K562 (cell line): ENCODE results near the gene GZMM. TPM values are rescaled to one million over a fixed set of nuclear protein-coding genes. Genes with fewer than 3 reads are reported as not detected.
A peak's percentile ranks its signal among the peaks of the same experiment; 100 is the strongest.

ENCODE experiments used
- ADNP ChIP-seq: fragments of 200-800 bp; sonication (Bioruptor generic); IDR thresholded peaks from 2 replicates; pipeline ENCODE4 v1.6.1; 2016; ENCODE audit warnings: missing genetic modification characterization, missing compliant biosample characterization
- BDP1 ChIP-seq: IDR thresholded peaks from 3 replicates; pipeline ENCODE4 v1.6.1; 2011; ENCODE audit not compliant: insufficient read length, insufficient read depth
- BRF1 ChIP-seq: IDR thresholded peaks from 3 replicates; pipeline ENCODE4 v1.6.1; 2011; ENCODE audit warnings: borderline replicate concordance, mild to moderate bottlenecking; ENCODE audit not compliant: insufficient read length; ENCODE audit errors: extremely low read depth
- C11orf30 ChIP-seq: fragments of 450-650 bp; IDR thresholded peaks from 2 replicates; pipeline ENCODE4 v1.6.1; 2016; ENCODE audit warnings: low read depth, mild to moderate bottlenecking
- CHD4 ChIP-seq: fragments of 200-600 bp; sonication (generic); IDR thresholded peaks from 3 replicates; pipeline ENCODE4 v1.6.1; 2012; ENCODE audit warnings: low read depth, mild to moderate bottlenecking, mixed read lengths, low read length, inconsistent platforms; ENCODE audit not compliant: insufficient read depth, insufficient replicate concordance, poor library complexity, severe bottlenecking
- FOSL1 ChIP-seq: fragments of 200-800 bp; sonication (Bioruptor generic); conservative IDR thresholded peaks from 2 replicates; pipeline ENCODE4 v1.6.1; 2016; ENCODE audit warnings: missing genetic modification characterization, missing compliant biosample characterization
- FOXJ2 ChIP-seq: fragments of 200-800 bp; sonication (Bioruptor generic); IDR thresholded peaks from 2 replicates; pipeline ENCODE4 v1.6.1; 2016; ENCODE audit warnings: missing genetic modification characterization, missing compliant biosample characterization
- GATA2 ChIP-seq: sonication (generic); formaldehyde crosslinking; IDR thresholded peaks from 2 replicates; pipeline ENCODE4 v1.4.0; 2020; ENCODE audit warnings: mild to moderate bottlenecking, missing genetic modification reagents
- GTF2A2 ChIP-seq: IDR thresholded peaks from 2 replicates; pipeline ENCODE4 v1.6.1; 2016; ENCODE audit warnings: mild to moderate bottlenecking, missing genetic modification characterization, missing compliant biosample characterization
- HDAC8 ChIP-seq: fragments of 450-650 bp; IDR thresholded peaks from 2 replicates; pipeline ENCODE4 v1.6.1; 2016; ENCODE audit warnings: mild to moderate bottlenecking, missing genetic modification characterization, moderate library complexity, missing compliant biosample characterization
- KHSRP ChIP-seq: fragments of 450-650 bp; IDR thresholded peaks from 2 replicates; pipeline ENCODE4 v1.6.1; 2017
- MECOM ChIP-seq: fragments of 250-450 bp; sonication (Bioruptor Pico); IDR thresholded peaks from 2 replicates; pipeline ENCODE4 v1.8.0; 2022; ENCODE audit warnings: inconsistent platforms
- MEIS2 ChIP-seq: fragments of 450-650 bp; IDR thresholded peaks from 2 replicates; pipeline ENCODE4 v1.6.1; 2014; ENCODE audit warnings: mild to moderate bottlenecking; ENCODE audit not compliant: partially characterized antibody
- NR2C2 ChIP-seq, 2 experiments: fragments of 200-800 bp in 1 of 2; sonication (Bioruptor generic) in 1 of 2; sonication (generic) in 1 of 2; formaldehyde crosslinking in 1 of 2; IDR thresholded peaks; 2 replicates each; pipeline versions ENCODE4 v1.6.1 to v1.8.0; 2016 to 2022; ENCODE audit warnings: mild to moderate bottlenecking in 1 of 2, missing compliant biosample characterization in 1 of 2, missing genetic modification characterization in 1 of 2, missing genetic modification reagents in 1 of 2
- PCBP2 ChIP-seq: fragments of 200-400 bp; formaldehyde crosslinking; IDR thresholded peaks from 2 replicates; pipeline ENCODE4 v1.6.1; 2018; ENCODE audit warnings: low read length, low read depth, mild to moderate bottlenecking, moderate library complexity; ENCODE audit not compliant: poor library complexity, severe bottlenecking
- POLR2H ChIP-seq: IDR thresholded peaks from 2 replicates; pipeline ENCODE4 v1.6.1; 2016; ENCODE audit warnings: missing genetic modification characterization, low read depth, mild to moderate bottlenecking, control low read depth, missing compliant biosample characterization, moderate library complexity
- RAD21 ChIP-seq, 2 experiments: fragments of 250-450 bp in 1 of 2; fragments of 450-650 bp in 1 of 2; sonication (Bioruptor Pico) in 1 of 2; formaldehyde crosslinking in 1 of 2; IDR thresholded peaks in 1 of 2; conservative IDR thresholded peaks in 1 of 2; 2 replicates each; pipeline versions ENCODE4 v1.4.0 to v1.8.0; 2020 to 2022; ENCODE audit warnings: mild to moderate bottlenecking in 2 of 2, moderate library complexity in 1 of 2
- RBM15 ChIP-seq: fragments of 200-400 bp; formaldehyde crosslinking; IDR thresholded peaks from 2 replicates; pipeline ENCODE4 v1.6.1; 2018; ENCODE audit warnings: mild to moderate bottlenecking, low read length, moderate library complexity; ENCODE audit not compliant: insufficient read depth
- RFX7 ChIP-seq: fragments of 250-450 bp; sonication (Bioruptor Pico); IDR thresholded peaks from 2 replicates; pipeline ENCODE4 v1.5.1; 2021; ENCODE audit warnings: mild to moderate bottlenecking
- SNRNP70 ChIP-seq: fragments of 200-400 bp; formaldehyde crosslinking; optimal IDR thresholded peaks from 2 replicates; pipeline ENCODE3; 2017; ENCODE audit warnings: low read depth, low read length
- SOX6 ChIP-seq: fragments of 450-650 bp; IDR thresholded peaks from 2 replicates; pipeline ENCODE4 v1.6.1; 2014; ENCODE audit warnings: mild to moderate bottlenecking
- XRCC5 ChIP-seq: fragments of 200-400 bp; formaldehyde crosslinking; IDR thresholded peaks from 2 replicates; pipeline ENCODE4 v1.6.1; 2017; ENCODE audit warnings: low read depth, mild to moderate bottlenecking, low read length
- ZC3H8 ChIP-seq: fragments of 450-650 bp; IDR thresholded peaks from 2 replicates; pipeline ENCODE4 v1.6.1; 2017
- ZNF174 ChIP-seq: fragments of 250-450 bp; sonication (Bioruptor Pico); IDR thresholded peaks from 2 replicates; pipeline ENCODE4 v1.4.0; 2020; ENCODE audit warnings: mild to moderate bottlenecking
- ZNF217 ChIP-seq: sonication (generic); formaldehyde crosslinking; IDR thresholded peaks from 2 replicates; pipeline ENCODE4 v1.8.0; 2022; ENCODE audit warnings: mild to moderate bottlenecking, missing genetic modification reagents
- ZNF274 ChIP-seq: IDR thresholded peaks from 2 replicates; pipeline ENCODE4 v1.6.1; 2011; ENCODE audit warnings: low read depth, mild to moderate bottlenecking, low read length, moderate library complexity, borderline replicate concordance
- ZNF57 ChIP-seq: fragments of 450-650 bp; formaldehyde crosslinking; IDR thresholded peaks from 2 replicates; pipeline ENCODE4 v1.4.0; 2020; ENCODE audit warnings: mild to moderate bottlenecking, moderate library complexity
- polyA plus RNA-seq, 8 experiments: library from polyadenylated mRNA; depleted of rRNA in 4 of 8; stranded (reverse) in 5 of 8; unstranded in 3 of 8; fragments of >200 nt; fragmentation: Nextera tagmentation in 2 of 8; fragmentation: Illumina TruSeq in 1 of 8; extraction: Ambion mirVana in 2 of 8; extraction: Trizol in 1 of 8; gene quantifications; 2 replicates each; pipeline versions ENCODE4 v1.2.1 to v1.2.3, GENCODE V29; 2011 to 2014; ENCODE audit warnings: inconsistent platforms in 1 of 8, missing spikeins in 1 of 8
- total RNA-seq, 7 experiments: library from RNA; depleted of rRNA in 6 of 7; stranded (reverse); fragments of >200 nt in 6 of 7; fragmentation: Illumina TruSeq in 2 of 7; extraction: Trizol in 2 of 7; gene quantifications; 2 replicates each; pipeline versions ENCODE4 v1.2.1 to v1.2.3, GENCODE V29; 2011 to 2021; ENCODE audit warnings: low replicate concordance in 1 of 7
- TF ChIP-seq, protein P1 (sequence below): fragments of 450-650 bp; IDR thresholded peaks from one replicate; pipeline ENCODE4 v1.6.1; 2018; ENCODE audit warnings: mild to moderate bottlenecking, moderate library complexity; ENCODE audit not compliant: partially characterized antibody
- TF ChIP-seq, protein P2 (sequence below): fragments of 250-450 bp; sonication (Bioruptor Pico); IDR thresholded peaks from 2 replicates; pipeline ENCODE4 v1.4.0; 2020

Gene GZMM
- total and polyA plus RNA-seq, 9 of the 15 experiments (the other 6 are each of a cell fraction or from before 2014, with no cell fraction given), result 0.08 to 2.6 (median 0.70) TPM; not detected in 2

DNA sequence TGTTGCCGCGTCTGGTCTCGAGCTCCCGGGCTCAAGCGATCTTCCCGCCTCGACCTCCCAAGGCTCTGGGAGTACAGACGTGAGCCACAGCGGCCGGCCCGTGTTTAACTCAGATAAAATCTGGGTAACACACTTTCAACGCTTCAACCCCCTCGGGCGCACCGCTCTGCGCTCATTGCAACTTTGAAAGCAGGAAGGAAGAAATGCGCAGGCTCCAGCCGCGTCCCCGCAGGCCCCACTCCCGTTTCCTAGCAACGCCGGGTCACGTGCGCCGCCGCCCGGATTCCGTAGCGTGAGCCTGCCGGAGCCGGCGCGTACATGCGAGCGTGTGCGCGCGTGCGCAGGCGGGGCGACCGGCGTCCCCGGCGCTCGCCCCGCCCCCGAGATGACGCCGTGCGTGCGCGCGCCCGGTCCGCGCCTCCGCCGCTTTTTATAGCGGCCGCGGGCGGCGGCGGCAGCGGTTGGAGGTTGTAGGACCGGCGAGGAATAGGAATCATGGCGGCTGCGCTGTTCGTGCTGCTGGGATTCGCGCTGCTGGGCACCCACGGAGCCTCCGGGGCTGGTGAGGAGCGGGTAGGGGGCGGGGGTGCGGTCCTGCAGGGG lies 28.4 kb downstream of the GZMM start, which contains the start of gene BSG (continued):
- TF ChIP-seq CHD4 (no peak), ADNP (tag) (no peak), ZNF57 (CRISPR knock-in tag) (no peak), ZC3H8 (no peak), GATA2 (CRISPR knock-in tag) (peak; percentile 87), PCBP2 (no peak), POLR2H (tag) (peak; percentile 95), FOSL1 (0 out of 2 replicates have a peak, but pooled peaks have one; percentile 23), HDAC8 (tag) (no peak), SNRNP70 (no peak), NR2C2 (CRISPR knock-in tag; IDR thresholded peaks at IDR 0.05) (no peak), NR2C2 (tag; IDR thresholded peaks at IDR 0.05) (peak; percentile 32; the same call in 1 of the 2 replicates), MECOM (CRISPR knock-in tag) (no peak), MEIS2 (peak; percentile 94), C11orf30 (no peak), FOXJ2 (tag) (peak; percentile 96), ZNF217 (CRISPR knock-in tag) (no peak), SOX6 (peak; percentile 70; the same call in 1 of the 2 replicates), BRF1 (no peak), RBM15 (0 out of 2 replicates have a peak, but pooled peaks have one; percentile 29), RFX7 (CRISPR knock-in tag) (no peak), ZNF274 (no peak), XRCC5 (peak; percentile 19; the same call in 1 of the 2 replicates), KHSRP (no peak), RAD21 (CRISPR knock-in tag; conservative IDR thresholded peaks at IDR 0.05 in 1 of 2, IDR thresholded peaks at IDR 0.05 in 1 of 2) (no peak), ZNF174 (CRISPR knock-in tag) (no peak), BDP1 (no peak), GTF2A2 (tag) (peak; percentile 74; the same call in 1 of the 2 replicates)
- TF ChIP-seq, protein P1, sequence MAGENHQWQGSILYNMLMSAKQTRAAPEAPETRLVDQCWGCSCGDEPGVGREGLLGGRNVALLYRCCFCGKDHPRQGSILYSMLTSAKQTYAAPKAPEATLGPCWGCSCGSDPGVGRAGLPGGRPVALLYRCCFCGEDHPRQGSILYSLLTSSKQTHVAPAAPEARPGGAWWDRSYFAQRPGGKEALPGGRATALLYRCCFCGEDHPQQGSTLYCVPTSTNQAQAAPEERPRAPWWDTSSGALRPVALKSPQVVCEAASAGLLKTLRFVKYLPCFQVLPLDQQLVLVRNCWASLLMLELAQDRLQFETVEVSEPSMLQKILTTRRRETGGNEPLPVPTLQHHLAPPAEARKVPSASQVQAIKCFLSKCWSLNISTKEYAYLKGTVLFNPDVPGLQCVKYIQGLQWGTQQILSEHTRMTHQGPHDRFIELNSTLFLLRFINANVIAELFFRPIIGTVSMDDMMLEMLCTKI, result no peak
- TF ChIP-seq, protein P2, sequence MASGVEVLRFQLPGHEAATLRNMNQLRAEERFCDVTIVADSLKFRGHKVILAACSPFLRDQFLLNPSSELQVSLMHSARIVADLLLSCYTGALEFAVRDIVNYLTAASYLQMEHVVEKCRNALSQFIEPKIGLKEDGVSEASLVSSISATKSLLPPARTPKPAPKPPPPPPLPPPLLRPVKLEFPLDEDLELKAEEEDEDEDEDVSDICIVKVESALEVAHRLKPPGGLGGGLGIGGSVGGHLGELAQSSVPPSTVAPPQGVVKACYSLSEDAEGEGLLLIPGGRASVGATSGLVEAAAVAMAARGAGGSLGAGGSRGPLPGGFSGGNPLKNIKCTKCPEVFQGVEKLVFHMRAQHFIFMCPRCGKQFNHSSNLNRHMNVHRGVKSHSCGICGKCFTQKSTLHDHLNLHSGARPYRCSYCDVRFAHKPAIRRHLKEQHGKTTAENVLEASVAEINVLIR (CRISPR knock-in tag), result peak; percentile 62
